AG09319 (cell line): ENCODE results near the gene EVL.

ENCODE experiments used
- DNase-seq: peaks from one replicate; pipeline ENCODE4 v3.0.0-alpha.2; 2010; ENCODE audit warnings: low read depth; ENCODE audit errors: extremely low read depth
- CTCF ChIP-seq: IDR thresholded peaks from 2 replicates; pipeline ENCODE4 v1.5.1; 2011; ENCODE audit warnings: low read depth, mild to moderate bottlenecking, inconsistent platforms, low read length, moderate library complexity

Gene EVL

GRCh38 chr14:100065111-100065871 lies at the start of gene EVL:
TSS of gene EVL (plus strand) at chr14:100065422. CDS start at chr14:100065501, 79 bp downstream.
- DNase-seq = no peak
- TF ChIP-seq CTCF = no peak

- no peak for TF ChIP-seq CTCF
- no peak for DNase-seq
Observed at GRCh38 chr14:100017553-100017952, 47.7 kb upstream of the EVL start.

GRCh38 chr14:100018054-100018453 lies 47.2 kb upstream of the EVL start:
- DNase-seq = no peak
- TF ChIP-seq CTCF = no peak

DNA sequence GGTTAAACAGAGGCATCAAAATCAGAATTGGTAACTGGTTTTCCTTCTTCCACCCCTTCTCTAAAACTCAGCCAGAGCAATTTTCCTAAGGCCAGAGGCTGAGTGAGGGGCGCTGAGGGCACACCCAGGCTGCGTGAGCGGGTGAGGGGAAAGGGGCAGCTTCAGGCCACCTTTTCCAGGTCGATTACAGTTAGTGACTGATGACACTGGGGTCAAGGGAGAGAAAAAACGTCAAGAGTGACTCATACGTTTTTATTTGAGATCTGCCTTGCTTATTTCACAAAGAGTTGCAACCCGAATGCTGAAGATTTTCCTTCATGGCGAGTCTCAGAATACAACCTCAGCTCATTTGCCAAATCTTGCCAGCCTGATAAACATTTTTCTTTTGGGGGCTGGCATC lies 46.7 kb upstream of the EVL start:
- TF ChIP-seq CTCF = no peak
- no peak for DNase-seq

GRCh38 chr14:100019156-100019744 lies 46.0 kb upstream of the EVL start:
- TF ChIP-seq CTCF = no peak
- DNase-seq = no peak

DNA sequence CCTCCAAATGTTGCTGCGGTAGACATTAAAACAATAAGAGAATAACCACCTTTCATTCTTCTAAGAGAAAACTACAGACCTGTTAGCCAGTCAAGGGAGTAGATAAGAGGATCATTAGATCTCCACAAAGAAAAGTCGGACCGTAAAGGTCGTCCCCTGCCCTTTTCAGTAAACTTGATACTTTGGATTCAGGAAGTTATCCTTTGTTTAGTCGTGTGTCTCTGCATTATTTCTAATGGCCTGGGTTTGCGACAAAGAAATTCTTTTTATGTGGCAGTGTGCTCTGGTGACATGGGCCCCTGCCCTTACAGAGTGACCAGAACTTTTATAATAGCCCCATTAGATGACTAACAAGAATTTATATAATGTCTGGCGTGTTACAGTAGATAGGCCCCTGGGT lies 44.6 kb upstream of the EVL start:
- DNase-seq = no peak

More for the DNA sequence above, 44.6 kb upstream of the EVL start:
- TF ChIP-seq CTCF = no peak
